Upper lobe of left lung (tissue), 4 donors: ENCODE measurements around the gene PAPSS2.

Source experiments
- EP300 ChIP-seq, 4 donors: sonication (generic); formaldehyde crosslinking; IDR thresholded peaks; one replicate each; pipeline ENCODE4 v1.5.1; 2017; ENCODE audit warnings: antibody characterized with exemption in 4 of 4, control low read depth in 2 of 4
- POLR2A ChIP-seq, 4 donors: fragments of 450-650 bp; IDR thresholded peaks; one replicate each; pipeline ENCODE4 v1.5.1; 2016 to 2017; ENCODE audit warnings: antibody characterized with exemption in 4 of 4, mild to moderate bottlenecking in 2 of 4
- POLR2AphosphoS5 ChIP-seq, 2 donors: sonication (generic); formaldehyde crosslinking; IDR thresholded peaks; one replicate each; pipeline ENCODE4 v1.5.1; 2017; ENCODE audit warnings: antibody characterized with exemption in 2 of 2
- TF ChIP-seq, protein P1 (sequence below), 6 experiments: fragments of 450-650 bp in 4 of 6; fragments of 200-600 bp in 2 of 6; sonication (generic) in 2 of 6; IDR thresholded peaks; one replicate each; pipeline ENCODE4 v1.5.1; 2016 to 2019; ENCODE audit warnings: antibody characterized with exemption in 6 of 6

GRCh38 chr10:87715552-87716347 lies 56.1 kb downstream of the PAPSS2 start:
- TF ChIP-seq POLR2A (IDR thresholded peaks at IDR 0.05) (no peak), POLR2AphosphoS5 (IDR thresholded peaks at IDR 0.05) (no peak), EP300 (IDR thresholded peaks at IDR 0.05) (no peak)
- TF ChIP-seq, protein P1, sequence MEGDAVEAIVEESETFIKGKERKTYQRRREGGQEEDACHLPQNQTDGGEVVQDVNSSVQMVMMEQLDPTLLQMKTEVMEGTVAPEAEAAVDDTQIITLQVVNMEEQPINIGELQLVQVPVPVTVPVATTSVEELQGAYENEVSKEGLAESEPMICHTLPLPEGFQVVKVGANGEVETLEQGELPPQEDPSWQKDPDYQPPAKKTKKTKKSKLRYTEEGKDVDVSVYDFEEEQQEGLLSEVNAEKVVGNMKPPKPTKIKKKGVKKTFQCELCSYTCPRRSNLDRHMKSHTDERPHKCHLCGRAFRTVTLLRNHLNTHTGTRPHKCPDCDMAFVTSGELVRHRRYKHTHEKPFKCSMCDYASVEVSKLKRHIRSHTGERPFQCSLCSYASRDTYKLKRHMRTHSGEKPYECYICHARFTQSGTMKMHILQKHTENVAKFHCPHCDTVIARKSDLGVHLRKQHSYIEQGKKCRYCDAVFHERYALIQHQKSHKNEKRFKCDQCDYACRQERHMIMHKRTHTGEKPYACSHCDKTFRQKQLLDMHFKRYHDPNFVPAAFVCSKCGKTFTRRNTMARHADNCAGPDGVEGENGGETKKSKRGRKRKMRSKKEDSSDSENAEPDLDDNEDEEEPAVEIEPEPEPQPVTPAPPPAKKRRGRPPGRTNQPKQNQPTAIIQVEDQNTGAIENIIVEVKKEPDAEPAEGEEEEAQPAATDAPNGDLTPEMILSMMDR (IDR thresholded peaks at IDR 0.05), result no peak
